Right renal pelvis (tissue), 4 donors: ENCODE measurements around the gene SMYD4. TPM values are rescaled to one million over a fixed set of nuclear protein-coding genes. Genes with fewer than 3 reads are reported as not detected.
"Not testable (repeated sequence)": the region's sequence is repeated elsewhere in the genome, so short reads cannot be mapped to it uniquely, and the experiment has no call there.

Experiments used
- DNase-seq, 4 donors: peaks; one replicate each; pipeline ENCODE4 v3.0.0-alpha.2; 2013; ENCODE audit warnings: low read depth in 4 of 4, low spot score in 3 of 4, missing footprints in 1 of 4
- polyA plus RNA-seq, 4 donors: library from polyadenylated mRNA; unstranded; fragments of 120-200 nt; gene quantifications; one replicate each; pipeline ENCODE4 v1.2.1, GENCODE V29; 2013; ENCODE audit not compliant: insufficient read length in 4 of 4

SMYD4 gene
- polyA plus RNA-seq, 4 donors = 12.6 to 17.7 (median 13.6) TPM

DNA sequence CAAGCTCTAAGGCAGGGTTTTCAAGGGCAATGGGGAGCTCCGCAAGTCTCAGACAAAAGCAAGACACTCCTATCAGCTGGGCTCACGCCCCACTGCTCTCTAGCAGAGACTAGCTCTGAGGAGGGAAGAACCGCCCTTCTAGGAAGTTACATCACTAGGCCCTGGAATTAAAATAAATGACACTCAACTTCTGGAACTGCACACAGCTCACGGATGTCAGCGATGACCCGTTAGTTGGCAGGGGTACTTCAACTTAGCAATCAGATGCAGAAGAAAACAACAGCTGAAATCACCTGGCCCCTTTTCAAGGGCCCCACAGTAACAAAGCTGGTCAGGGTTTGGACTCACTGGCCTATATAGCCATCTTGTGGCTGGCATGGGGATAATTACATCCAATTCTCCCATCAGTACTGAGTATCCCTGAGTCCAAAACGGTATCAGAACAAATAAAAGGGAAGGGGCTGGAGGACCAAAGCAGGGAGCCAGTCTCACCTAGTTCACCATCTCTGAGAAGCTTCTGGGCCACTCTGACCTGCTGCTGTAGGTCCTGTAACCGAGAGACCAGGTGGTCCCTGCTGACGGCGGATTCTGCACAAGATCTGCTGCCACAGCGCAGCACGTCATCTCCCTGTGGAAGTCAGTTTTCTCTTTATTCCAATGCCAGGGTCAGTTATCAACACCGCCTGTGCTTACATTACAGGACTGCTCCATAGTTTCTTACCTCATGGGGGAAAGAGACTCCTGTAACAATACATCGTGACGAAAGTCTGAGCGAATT, 45.7 kb downstream of the SMYD4 start:
- DNase-seq = peak in 1 of 4 donors; percentile 50

DNA sequence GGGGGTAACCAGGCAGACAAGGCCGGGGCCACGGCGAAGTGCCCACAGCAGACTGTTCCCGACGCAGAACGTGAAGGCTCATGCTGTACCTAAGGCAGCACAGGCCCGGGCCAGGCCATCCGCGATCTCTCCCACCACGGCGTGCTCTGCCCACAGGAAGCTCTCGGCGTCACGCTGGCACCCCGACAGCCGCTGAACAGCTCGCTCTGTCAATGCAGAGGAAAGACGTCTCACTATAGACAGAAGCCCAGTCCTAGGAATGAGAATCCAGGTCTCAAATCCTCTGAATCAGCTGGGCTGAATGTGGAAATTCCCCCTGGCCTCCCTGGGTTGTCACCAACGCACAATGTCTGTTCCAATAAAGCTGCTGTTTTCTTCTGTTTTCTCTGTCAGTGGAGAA, 46.4 kb downstream of the SMYD4 start:
- no peak for DNase-seq

DNA sequence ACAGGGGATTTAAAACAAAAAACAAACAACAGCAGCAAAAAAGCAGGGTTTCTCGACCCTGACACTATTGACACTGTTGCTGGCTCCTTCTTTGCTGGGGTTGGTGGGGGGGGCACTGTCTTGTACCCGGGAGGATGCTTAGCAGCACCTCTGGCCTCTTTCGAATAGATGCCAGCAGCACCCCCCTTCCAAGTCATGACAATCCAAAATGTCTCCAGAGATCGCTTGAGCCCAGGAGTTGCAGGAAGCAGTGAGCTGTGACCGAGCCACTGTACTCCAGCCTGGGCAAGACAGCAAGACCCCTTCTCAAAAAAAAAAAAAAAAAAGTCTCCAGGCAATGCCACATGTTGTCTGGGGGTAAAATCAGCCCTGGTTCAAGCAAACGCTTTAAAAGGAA, 47.5 kb downstream of the SMYD4 start:
- no peak for DNase-seq

DNA sequence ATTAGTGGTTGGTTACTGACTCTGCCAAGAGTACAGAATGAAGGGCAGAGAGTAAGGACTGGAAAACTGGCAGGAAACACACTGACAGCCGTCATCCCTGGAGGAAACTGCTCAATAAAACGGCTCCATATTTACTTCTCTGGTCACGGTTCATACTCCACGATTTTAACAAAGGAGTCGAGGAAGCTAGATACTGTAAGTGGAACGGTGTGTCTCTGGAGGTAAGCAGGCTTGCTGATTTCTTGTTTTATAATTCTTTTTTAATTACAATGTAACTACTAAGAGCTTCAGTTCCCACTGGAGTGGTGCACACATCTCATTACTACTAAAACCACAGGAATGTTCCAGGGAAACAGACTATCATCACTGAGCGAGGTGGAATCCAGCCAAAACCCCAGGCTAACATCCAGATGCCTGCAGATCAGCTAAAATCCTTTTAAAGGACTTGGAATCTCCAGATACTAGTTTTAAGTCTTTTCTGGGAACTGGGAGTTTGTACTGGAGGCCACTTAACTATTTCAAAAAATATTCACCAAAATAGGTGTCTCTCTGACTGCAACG, 50.1 kb downstream of the SMYD4 start:
- DNase-seq = peak in 1 of 4 donors; percentile 43

DNA sequence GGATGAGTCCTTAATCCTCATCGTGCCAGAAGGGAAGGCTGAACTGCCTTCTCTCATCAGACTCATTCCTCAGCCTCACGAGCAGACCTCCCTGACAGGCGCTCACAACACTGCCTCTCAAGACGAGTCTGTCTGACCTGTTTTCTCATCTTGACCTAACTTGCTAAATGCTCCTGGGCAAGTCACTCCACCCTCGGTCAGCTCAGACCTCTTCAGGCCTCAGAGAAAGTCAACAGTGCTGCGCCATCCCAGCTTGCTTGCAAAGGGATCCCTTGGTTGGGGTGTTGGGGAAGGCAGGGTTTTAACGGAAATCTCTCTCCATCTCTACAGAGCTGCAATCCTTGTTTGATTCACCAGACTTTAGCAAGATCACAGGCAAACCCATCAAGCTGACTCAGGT, 52.8 kb downstream of the SMYD4 start:
- DNase-seq = no peak

DNA sequence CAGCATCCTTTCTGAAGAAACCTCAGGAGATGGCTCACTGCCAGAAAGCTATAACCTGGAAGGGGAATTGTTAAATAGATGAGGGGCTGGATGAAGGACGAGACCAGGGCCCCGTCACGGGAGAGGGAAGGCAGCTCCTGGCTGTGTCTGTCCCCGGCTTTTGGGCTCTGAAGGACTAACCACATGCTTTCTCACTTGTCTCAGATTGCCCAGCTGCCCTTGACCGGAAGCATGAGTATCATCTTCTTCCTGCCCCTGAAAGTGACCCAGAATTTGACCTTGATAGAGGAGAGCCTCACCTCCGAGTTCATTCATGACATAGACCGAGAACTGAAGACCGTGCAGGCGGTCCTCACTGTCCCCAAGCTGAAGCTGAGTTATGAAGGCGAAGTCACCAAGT, 53.4 kb downstream of the SMYD4 start:
- no peak for DNase-seq

DNA sequence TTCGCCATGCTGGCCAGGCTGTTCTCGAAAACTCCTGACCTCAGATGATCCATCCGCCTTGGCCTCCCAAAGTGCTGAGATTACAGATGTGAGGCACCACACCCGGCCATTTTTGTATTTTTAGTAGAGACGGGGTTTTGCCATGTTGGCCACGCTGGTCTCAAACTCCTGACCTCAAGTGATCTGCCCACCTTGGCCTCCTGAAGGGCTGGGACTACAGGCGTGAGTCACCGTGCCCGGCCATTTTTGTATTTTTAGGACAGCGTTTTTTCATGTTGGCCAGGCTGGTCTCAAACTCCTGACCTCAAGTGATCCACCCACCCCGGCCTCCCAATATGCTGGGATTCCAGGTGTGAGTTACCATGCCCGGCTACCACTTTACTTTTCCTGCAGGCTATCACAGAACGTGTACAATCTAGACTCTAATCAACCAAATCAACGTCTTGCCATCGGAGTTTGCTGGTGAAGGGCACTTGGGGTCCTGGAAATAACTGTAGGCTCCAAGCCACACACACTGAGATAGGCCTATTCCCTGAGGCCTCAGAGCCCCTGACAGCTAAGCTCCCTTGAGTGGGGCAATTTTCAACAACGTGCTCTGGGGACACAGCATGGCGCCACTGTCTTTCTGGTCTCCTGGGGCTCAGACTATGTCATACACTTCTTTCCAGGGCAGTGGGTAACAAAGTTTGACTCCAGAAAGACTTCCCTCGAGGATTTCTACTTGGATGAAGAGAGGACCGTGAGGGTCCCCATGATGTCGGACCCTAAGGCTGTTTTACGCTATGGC, 55.1 kb downstream of the SMYD4 start:
- no peak for DNase-seq

DNA sequence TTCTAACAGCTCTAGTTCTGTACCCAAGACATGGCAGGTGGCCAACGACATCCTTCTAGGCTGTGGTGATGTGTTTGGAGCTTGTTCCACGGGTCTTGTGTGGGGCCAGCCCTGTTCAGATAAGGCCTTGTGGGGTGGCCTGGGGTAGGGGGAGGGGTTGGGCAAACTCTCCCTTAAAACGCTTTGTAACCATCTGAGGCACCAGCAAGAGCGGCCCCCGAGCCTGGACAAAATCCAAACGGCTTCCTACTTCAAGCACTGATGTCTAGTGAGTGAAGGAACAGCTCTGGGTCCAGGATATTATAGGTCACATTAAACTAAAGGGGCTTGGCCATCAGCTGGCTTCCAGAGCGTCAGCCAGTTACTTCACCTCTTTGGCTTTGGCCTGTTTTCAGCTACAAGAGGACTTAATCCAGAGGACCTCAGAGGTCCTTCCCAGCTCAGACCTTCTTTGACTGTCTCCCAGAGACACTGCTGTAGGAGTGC, 56.0 kb downstream of the SMYD4 start:
- no peak for DNase-seq

DNA sequence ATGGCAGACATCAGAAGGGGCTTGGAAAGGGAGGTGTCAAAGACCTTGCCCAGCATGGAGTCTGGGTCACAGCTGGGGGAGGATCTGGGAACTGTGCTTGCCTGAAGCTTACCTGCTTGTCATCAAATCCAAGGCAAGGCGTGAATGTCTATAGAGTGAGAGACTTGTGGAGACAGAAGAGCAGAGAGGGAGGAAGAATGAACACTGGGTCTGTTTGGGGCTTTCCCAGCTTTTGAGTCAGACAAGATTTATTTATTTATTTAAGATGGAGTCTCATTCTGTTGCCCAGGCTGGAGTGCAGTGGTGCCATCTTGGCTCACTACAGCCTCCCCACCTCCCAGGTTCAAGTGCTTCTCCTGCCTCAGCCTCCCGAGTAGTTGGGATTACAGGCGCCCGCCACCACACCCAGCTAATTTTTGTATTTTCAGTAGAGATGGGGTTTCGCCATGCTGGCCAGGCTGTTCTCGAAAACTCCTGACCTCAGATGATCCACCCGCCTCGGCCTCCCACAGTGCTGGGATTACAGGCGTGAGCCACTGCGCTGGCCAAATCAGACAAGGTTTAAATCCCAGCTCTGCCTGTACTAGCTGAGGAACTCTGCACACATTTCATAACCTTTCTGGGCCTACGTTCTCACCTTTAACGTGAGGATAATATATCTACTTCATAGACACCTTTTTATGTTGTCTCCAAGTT, 56.6 kb downstream of the SMYD4 start:
- not testable (repeated sequence) for DNase-seq

DNA sequence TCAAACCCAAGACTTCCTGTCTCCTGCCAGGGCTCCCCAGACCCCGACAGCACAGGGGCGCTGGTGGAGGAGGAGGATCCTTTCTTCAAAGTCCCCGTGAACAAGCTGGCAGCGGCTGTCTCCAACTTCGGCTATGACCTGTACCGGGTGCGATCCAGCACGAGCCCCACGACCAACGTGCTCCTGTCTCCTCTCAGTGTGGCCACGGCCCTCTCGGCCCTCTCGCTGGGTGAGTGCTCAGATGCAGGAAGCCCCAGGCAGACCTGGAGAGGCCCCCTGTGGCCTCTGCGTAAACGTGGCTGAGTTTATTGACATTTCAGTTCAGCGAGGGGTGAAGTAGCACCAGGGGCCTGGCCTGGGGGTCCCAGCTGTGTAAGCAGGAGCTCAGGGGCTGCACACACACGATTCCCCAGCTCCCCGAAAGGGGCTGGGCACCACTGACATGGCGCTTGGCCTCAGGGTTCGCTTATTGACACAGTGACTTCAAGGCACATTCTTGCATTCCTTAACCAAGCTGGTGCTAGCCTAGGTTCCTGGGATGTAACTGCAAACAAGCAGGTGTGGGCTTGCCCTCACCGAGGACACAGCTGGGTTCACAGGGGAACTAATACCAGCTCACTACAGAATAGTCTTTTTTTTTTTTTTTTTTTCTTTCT, 59.8 kb downstream of the SMYD4 start:
- DNase-seq = no peak

DNA sequence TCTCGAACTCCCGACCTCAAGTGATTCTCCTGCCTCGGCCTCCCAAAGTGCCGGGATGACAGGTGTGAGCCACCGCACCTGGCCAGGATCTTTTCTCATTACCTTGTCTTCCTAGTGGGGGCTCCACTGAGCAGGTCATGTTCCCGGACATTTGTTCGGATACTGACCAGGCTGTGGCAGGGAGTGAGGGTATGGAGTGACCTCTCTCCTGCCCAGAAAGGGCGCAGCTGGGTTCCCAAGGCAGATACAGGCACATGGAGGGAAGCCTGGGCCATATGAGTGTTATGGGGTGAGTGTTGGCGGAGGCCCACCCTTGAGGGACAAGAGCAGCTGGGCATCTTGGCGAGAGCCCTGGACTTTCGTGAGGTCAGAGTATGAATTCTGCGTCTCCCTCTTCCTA, 62.3 kb downstream of the SMYD4 start:
- no peak for DNase-seq

DNA sequence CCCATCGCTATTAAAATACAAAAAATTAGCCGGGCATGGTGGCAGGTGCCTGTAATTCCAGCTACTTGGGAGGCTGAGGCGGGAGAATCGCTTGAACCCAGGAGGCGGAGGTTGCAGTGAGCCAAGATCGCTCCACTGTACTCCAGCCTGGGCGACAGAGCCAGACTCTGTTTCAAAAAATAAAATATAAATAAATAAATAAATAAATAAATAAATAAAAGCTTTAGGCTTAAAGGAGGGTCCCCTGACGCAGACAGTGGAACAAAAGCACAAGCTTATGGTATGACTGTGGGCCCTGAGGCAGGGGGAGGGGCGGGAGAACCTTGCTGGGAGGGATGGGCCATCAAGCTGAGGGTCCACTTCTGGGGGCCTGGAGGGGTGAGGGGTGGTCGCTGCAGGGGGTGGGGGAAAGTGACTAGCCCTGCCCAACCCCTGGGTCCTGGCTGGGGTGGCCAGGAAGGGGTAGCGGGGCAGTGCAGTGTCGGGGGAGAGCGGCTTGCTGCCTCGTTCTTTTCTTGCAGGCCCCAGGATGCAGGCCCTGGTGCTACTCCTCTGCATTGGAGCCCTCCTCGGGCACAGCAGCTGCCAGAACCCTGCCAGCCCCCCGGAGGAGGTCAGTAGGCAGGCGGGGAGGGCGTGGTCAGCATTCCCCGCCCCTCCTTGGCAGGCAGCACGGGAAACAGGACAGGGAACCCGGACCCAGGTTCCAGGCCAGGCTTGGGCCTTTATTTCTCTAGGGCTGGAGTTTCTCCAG, 63.1 kb downstream of the SMYD4 start:
- DNase-seq = no peak

DNA sequence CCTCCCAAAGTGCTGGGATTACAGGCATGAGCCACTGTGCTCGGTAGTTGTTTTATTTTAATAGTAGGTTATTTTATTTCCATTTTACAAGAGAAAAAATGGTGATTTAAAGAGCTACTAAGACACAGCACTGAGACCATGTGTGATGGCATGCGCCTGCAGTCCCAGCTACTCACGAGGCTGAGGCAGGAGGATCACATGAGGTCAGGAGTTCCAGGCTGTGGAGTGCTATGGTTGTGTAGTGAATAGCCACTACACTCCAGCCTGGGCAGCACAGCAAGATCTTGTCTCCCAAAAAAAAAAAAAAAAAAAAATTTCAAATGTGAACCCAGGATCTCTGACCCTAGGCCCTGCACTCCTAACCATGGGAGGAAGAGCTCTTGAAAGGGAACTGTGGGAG, 64.1 kb downstream of the SMYD4 start:
- DNase-seq = no peak

DNA sequence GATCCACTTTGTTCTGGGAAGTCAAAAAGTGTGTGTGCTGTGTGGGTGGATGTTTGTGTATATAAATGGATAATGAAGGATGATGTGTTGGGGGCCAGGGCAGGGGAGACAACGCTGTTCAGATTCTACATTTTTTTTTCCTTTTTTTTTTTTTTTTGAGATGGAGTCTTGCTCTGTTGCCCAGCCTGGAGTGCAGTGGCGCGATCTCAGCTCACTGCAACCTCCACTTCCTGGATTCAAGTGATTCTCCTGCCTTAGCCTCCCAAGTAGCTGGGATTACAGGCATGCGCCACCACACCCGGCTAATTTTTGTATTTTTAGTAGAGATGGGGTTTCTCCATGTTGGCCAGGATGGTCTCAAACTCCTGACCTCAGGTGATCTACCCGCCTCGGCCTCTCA, 65.0 kb downstream of the SMYD4 start:
- DNase-seq = not testable (repeated sequence)

DNA sequence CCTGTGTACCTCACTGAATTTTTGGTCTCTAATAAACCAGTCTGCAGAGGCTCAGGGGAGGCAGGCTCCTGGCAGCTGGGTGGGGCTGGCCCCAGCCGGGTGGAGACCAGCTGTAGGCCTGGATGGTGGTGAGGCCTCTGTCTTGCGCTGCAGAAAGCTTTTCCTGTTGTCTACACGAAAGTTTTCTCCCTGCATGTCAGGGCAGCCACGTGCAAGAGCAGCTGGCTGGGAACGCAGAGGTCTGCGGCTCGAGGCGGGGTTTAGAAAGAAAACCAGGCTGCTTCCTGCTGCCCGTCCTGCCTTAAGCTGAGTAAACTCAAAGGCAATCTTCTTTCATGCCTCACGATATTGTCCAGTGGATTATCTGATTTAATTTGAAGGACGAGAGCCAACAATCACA, 65.4 kb downstream of the SMYD4 start:
- no peak for DNase-seq

DNA sequence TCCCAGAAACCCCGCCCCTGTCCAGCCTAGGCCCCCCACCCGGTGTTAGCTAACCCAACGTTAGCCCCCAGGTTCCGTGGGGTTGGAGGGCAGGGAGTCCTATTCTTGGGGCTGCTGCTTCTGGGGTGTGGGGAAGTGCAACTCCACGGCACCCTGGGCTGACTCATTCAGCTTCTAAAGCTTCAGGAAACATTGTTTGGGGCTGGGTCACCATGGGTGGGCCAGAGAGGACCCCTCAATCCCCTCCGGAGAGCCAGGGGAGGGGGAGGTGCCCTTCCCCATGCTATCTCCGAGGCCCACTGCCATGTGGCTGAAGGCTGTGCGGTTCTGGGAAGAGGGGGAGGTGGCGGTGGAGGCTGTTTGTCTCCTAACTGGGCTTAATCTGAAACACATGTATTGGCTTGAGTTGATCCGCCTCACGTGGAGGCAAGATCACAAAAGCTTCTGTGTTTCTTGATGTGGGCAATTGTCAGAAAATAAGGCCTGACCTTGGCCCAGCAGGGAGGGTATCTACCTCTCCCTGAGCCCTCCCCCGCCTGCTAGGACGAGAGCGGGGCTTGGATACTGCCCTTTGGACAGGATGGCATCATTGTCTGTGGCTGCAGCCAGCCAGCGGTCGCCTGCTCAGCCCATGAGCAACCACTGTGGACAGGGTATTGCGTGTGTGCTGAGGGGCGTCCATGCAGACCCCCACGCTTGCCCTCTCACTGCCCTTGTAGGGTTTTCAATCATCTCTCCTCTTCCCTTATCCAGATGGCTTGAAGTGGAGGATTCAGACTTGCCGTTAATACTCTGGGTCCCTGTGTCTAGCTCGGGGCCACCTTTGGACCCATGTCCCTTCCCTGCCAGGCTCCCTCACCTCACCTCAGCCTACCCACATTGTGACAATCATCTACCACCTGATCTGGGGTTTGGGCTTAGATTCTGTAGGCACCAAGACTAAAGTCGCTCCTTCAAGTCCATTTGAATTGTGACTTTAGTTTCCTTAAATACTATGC, 66.5 kb downstream of the SMYD4 start:
- no peak for DNase-seq

DNA sequence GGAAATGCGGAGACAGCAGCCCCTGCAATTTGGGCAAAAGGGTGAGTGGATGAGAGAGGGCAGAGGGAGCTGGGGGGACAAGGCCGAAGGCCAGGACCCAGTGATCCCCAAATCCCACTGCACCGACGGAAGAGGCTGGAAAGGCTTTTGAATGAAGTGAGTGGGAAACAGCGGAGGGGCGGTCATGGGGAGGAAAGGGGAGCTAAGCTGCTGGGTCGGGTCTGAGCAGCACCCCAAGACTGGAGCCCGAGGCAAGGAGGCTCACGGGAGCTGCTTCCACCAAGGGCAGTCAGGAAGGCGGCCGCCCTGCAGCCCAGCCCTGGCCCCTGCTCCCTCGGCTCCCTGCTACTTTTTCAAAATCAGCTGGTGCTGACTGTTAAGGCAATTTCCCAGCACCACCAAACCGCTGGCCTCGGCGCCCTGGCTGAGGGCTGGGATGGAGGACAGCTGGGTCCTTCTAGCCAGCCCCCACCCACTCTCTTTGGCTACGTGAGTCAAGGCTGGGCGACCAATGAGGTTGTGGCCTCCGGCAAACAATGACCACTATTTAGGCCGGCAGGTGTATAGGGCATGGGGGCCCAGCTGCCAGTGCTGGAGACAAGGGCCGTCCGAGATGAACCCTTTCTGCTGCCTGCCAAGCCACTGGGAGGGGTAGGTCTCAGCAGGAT, 67.3 kb downstream of the SMYD4 start:
- no peak for DNase-seq

DNA sequence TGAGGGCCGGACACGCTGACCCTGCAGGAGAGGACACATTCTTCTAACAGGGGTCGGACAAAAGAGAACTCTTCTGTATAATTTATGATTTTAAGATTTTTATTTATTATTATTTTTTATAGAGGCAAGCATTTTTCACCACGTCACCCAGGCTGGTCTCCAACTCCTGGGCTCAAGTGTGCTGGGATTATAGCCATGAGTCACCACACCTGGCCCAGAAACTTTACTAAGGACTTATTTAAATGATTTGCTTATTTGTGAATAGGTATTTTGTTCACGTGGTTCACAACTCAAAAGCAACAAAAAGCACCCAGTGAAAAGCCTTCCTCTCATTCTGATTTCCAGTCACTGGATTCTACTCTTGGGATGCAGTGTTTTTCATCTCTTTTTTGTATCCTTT, 70.2 kb downstream of the SMYD4 start:
- no peak for DNase-seq
